Skeletal muscle tissue (tissue), 4 donors: ENCODE data around the gene SPOCK2. TPM values are rescaled to one million over a fixed set of nuclear protein-coding genes. Genes with fewer than 3 reads are reported as not detected.

Experiments used
- H3K27ac ChIP-seq: one replicate; pipeline ENCODE4 v1.7.0; 2013; ENCODE audit warnings: mild to moderate bottlenecking, low read depth, low read length, inconsistent platforms
- H3K27me3 ChIP-seq, 3 donors: one replicate each; pipeline ENCODE4 v1.7.0; 2013; ENCODE audit warnings: low read length in 3 of 3; ENCODE audit not compliant: control insufficient read depth in 3 of 3, insufficient read depth in 3 of 3
- H3K36me3 ChIP-seq, 3 donors: one replicate each; pipeline ENCODE4 v1.7.0; 2013; ENCODE audit warnings: low read length in 3 of 3; ENCODE audit not compliant: control insufficient read depth in 3 of 3, insufficient read depth in 3 of 3
- H3K4me1 ChIP-seq, 3 donors: one replicate each; pipeline ENCODE4 v1.7.0; 2013; ENCODE audit warnings: low read length in 3 of 3, mild to moderate bottlenecking in 3 of 3; ENCODE audit not compliant: control insufficient read depth in 3 of 3, insufficient read depth in 3 of 3
- H3K4me3 ChIP-seq, 3 donors: one replicate each; pipeline ENCODE4 v1.7.0; 2013; ENCODE audit warnings: low read length in 3 of 3
- H3K9ac ChIP-seq, 3 donors: one replicate each; pipeline ENCODE4 v1.7.0; 2013; ENCODE audit warnings: low read length in 3 of 3, mild to moderate bottlenecking in 3 of 3, moderate library complexity in 2 of 3, low read depth in 1 of 3
- H3K9me3 ChIP-seq, 3 donors: one replicate each; pipeline ENCODE4 v1.7.0; 2013; ENCODE audit warnings: low read length in 3 of 3; ENCODE audit not compliant: control insufficient read depth in 3 of 3
- total RNA-seq: library from RNA; depleted of rRNA; stranded (reverse); fragments of >200 nt; gene quantifications from one replicate; pipeline ENCODE4 v1.2.3, GENCODE V29; 2014
- donor health status: Osteomylitis.

The SPOCK2 gene
- total RNA-seq, 1 donor from 2014 or later: 2.6 TPM

DNA sequence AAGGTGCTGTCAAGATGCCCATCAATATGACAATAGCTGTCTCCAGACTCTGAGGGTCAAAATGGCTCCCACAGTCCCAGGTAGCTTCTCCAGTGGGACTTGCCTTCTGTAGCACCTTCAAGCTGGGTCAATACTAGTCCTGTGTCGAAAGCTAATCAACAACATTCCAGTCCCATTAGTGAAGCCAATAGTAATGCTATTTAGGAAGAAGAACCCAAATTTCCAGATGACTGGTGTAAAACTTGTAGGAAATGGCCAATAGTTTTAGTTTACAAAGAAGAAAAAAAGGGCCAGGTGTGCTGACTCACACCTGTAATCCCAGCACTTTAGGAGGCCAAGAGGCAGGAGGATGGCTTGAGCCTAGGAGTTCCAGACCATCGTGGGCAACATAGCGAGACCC, 2.0 kb upstream of the SPOCK2 start:
- no peak overlapping the region for H3K27ac ChIP-seq

DNA sequence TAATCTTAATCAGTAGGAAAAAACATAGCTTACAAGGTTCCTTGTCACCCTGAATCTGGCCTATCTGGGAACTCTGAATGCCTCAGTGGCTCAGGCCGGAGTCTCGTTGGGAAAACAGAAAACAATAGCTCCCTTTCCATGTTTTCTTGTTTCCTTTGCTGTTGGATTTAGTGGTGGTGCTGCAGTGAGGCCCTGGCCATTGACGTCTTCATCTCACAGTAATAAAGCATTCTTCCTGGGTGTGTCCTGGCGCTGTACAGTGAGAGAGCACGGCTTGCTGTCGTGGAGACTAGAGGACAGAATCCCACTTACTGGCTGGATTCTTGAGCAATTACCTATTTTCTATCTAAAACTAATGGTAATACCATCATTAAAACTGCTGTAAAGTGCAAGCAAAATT, 1.3 kb upstream of the SPOCK2 start:
- no peak overlapping the region for H3K9ac ChIP-seq
- no peaks in the 10 kb centered on the region for H3K9me3 ChIP-seq
- peaks cover 18 to 33% (median 19%) of the 10 kb centered on the region in 3 donors for H3K27me3 ChIP-seq
- H3K27ac ChIP-seq: no peak overlapping the region
- H3K36me3 ChIP-seq: peaks cover 0 to 3% (median 0%) of the 10 kb centered on the region in 3 donors
- peaks cover 11 to 18% (median 13%) of the 10 kb centered on the region in 3 donors for H3K4me1 ChIP-seq
- no peak overlapping the region for H3K4me3 ChIP-seq

More for the DNA sequence above, 2.0 kb upstream of the SPOCK2 start:
- Histone ChIP-seq H3K9me3 (no peaks in the 10 kb centered on the region), H3K27me3 (peaks cover 18 to 33% (median 19%) of the 10 kb centered on the region in 3 donors), H3K4me1 (peaks cover 11 to 18% (median 13%) of the 10 kb centered on the region in 3 donors), H3K36me3 (peaks cover 0 to 3% (median 0%) of the 10 kb centered on the region in 3 donors), H3K9ac (no peak overlapping the region), H3K4me3 (no peak overlapping the region)

DNA sequence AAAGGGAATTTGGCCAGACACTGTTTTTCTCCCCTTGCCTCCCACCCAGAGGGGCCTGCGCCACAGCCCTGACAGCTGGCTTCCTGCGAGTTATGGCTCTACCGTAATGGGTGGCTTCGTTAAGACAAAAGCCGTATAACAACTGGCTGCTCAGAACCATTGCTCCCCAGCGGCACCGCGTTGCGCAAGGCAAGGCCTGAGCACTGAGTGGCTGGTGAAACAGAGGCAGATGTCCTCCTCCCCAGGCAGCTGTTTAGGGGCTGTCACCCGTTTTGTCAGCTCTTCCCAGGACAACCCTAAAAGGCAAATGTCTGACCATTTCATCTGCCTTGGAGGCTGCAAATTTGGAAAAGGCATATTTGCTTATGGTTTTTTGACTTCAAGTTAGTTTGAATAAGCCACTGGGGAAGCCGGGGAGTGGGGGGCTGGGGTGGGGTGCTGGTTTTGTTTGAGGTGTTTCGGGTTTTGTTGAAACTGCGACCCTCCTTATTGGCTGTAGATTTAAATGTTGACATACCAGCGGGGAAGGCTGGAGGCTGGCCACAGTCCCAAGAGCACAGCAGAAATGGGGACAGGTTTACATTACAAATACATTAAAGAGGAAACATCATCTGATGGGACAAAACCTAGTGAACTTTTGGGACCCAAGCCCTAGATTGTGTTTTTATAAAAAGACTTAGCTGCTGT, 681 bp upstream of the SPOCK2 start:
- Histone ChIP-seq H3K9me3 (no peaks in the 10 kb centered on the region), H3K4me3 (peak overlapping the region in 1 of 3 donors; percentile 49), H3K9ac (peak overlapping the region in 1 of 3 donors; percentile 45), H3K27ac (no peak overlapping the region), H3K27me3 (peaks cover 18 to 33% (median 19%) of the 10 kb centered on the region in 3 donors), H3K36me3 (peaks cover 0 to 3% (median 0%) of the 10 kb centered on the region in 3 donors), H3K4me1 (peaks cover 11 to 18% (median 13%) of the 10 kb centered on the region in 3 donors)

DNA sequence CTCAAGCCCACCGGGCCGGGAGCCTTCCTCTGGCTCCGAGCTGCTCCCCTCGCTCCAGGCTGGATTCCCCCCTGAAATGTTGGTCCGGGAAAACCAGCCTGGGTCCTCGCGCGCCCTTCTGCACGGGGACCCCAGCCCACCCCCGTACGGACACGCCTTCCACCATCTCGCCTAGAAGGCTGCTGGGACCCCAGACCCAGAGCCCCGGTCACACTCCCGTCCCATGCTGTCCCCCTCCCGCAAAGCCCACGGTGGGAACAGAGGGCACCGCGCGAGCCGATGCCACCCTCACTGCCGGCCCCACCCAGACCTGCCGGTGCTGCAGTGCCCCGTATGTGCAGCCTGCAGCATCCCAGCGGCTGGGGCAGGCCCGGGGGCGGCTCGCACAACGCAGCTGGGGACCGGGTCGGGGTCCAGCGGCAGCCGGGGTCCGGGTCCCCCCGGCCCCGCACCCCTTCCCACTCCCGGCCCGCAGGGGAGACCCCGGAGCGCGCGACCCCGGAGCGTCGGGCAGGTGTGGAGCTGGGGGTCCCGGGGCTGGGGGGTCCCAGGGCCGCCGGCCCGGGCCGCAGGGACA, 871 bp downstream of the SPOCK2 start:
- Histone ChIP-seq H3K36me3 (no peaks in the 10 kb centered on the region), H3K27me3 (peaks cover 18 to 33% (median 19%) of the 10 kb centered on the region in 3 donors), H3K9ac (peak overlapping the region in 2 of 3 donors; percentile 33 to 54), H3K27ac (no peak overlapping the region), H3K4me1 (peaks cover 13 to 18% (median 14%) of the 10 kb centered on the region in 3 donors), H3K4me3 (peak overlapping the region in 2 of 3 donors; percentile 13 to 50), H3K9me3 (no peaks in the 10 kb centered on the region)

DNA sequence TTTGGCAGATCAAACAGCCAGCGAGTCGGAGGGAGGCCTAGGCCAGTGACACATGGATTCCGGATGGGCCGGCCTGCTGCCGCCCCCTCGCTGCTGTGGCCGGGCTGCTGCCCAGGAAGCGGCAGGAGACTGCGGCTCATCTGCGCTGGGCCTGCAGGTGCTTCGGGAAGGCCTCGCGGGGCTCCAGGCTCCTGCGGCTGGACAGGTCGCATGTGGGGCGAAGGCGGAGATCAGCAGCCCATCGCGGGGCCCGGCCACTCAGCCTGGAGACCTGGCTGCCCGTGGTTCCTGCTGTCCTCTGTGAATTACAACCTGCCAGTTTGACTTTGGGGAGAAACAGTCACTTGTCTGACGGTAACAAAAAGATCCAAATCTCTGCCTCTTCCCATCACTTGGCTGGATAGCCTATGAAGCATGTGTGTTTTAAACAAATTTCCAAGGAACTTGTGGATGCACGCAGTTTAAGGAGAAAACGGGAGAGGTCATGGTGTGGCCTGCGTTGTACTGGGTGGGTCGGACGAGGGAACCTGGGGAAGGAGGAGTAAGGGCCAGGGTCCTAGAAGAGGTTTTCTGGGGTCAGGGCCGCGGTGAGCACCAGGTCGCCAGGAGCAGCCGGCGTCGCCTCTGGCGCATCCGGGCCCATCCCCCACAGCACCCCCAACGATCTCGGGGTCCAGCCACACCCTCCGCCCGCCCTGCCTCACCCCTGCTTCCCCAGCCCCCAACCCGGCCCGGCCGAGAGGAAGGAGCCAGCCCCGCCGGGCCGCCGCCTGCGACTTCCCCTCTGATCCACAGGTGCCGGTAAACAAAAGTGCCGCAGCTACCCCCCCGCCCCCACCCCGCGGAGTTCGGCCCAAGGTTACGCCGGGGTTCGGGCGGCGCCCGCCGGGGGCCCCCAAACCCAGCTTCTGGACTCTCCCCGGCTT, 1.6 kb downstream of the SPOCK2 start:
- H3K9ac ChIP-seq: peak overlapping the region in 1 of 3 donors; percentile 54
- peaks cover 13 to 18% (median 18%) of the 10 kb centered on the region in 3 donors for H3K4me1 ChIP-seq
- no peak overlapping the region for H3K27ac ChIP-seq
- no peaks in the 10 kb centered on the region for H3K36me3 ChIP-seq
- H3K4me3 ChIP-seq: peak overlapping the region in 2 of 3 donors; percentile 29 to 36
- peaks cover 18 to 33% (median 19%) of the 10 kb centered on the region in 3 donors for H3K27me3 ChIP-seq
- no peaks in the 10 kb centered on the region for H3K9me3 ChIP-seq

DNA sequence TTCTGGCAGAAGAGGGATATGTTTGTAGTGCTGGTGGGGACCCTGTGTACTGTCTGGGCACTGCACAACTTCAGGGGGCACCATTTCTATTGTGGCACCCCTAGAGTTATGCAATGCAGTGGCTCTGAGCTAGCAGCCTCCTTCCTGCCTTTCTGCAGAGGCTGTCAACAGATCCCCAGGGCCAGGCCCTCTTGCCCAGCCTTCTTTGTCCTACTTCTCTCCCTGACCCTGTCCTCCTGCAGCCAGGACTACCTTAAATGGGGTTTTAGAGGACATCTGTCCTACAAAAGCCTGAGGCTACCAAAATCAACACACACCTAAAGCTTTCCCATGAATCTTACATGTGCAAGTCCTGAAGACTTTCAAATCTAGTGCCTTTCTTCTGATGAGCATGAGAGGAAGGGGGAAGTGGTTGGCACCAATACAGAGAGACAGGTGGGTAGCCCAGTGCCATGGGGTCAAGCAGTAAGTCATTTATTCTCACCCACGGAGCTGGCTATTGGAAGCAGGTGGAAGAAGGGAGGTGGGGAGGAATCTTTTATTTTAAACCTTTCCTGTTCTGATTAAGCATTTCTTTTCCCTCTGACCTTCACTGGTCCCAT, 2.4 kb downstream of the SPOCK2 start:
- Histone ChIP-seq H3K36me3 (no peaks in the 10 kb centered on the region), H3K27me3 (peaks cover 18 to 33% (median 19%) of the 10 kb centered on the region in 3 donors), H3K4me1 (peaks cover 13 to 18% (median 18%) of the 10 kb centered on the region in 3 donors), H3K27ac (no peak overlapping the region), H3K4me3 (no peak overlapping the region), H3K9me3 (no peaks in the 10 kb centered on the region), H3K9ac (no peak overlapping the region)

DNA sequence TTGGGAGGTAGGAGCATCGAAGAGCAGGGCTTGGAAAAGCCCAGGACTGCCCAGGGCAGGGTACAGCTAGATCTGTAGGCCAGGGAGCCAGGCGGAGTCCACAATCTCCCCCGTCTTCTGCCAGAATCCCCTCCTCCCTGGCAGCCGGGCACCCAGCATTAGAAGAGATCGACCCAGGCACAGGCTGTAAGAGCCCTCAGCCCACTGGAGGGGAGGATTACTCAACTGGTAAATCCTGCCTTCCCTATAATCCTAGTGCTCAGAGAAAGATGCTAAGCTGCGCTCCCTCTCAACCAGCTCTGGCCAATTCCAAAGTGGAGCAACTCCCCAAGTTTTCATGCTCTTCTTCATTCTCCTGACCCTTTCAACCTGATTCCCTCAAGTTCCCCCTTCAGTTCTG, 3.2 kb downstream of the SPOCK2 start:
- Histone ChIP-seq H3K27ac (no peak overlapping the region), H3K9ac (no peak overlapping the region), H3K9me3 (no peaks in the 10 kb centered on the region), H3K4me3 (no peak overlapping the region), H3K4me1 (peaks cover 13 to 18% (median 18%) of the 10 kb centered on the region in 3 donors), H3K27me3 (peaks cover 18 to 29% (median 19%) of the 10 kb centered on the region in 3 donors), H3K36me3 (no peaks in the 10 kb centered on the region)

DNA sequence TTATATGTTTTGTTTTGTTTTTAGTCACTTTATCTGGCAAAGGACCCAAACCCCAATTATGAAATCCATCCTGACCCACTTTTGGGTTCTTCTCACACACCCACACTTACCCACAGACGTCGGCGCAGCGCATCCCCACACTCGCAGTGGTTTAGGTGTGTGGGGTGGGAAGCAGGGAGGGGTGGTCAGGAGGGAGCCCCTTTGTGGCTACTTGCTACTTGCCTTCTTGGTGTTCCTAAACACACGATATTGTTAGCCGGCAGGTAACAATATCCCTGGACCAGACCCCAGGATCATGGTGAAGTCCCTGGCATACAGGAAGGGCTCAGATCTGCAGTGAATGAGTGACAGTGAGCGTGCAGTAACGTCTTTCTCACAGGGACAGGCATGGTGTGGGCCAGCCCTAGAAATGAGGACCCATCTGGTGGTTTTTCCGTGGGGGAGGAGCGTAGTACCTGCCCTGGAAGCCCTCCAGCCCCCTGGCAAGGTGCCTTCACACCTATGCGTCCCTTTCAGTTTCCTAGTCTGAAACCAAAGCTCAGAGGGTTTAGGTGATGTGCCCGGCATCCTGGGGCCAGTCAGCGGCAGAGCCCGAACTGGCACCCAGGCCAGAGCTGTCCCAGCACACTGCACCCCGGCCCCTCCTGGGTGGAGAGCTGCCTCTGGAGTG, 4.4 kb downstream of the SPOCK2 start:
- H3K9ac ChIP-seq: no peak overlapping the region
- no peaks in the 10 kb centered on the region for H3K36me3 ChIP-seq
- H3K9me3 ChIP-seq: no peaks in the 10 kb centered on the region
- H3K4me1 ChIP-seq: peaks cover 11 to 17% (median 14%) of the 10 kb centered on the region in 3 donors
- peaks cover 14 to 18% (median 17%) of the 10 kb centered on the region in 3 donors for H3K27me3 ChIP-seq
- no peak overlapping the region for H3K27ac ChIP-seq
- H3K4me3 ChIP-seq: no peak overlapping the region
